HEK293T (cell line): ENCODE data around the gene MYO16.

Experiments
- BHLHE40 ChIP-seq: fragments of 450-650 bp; IDR thresholded peaks from 2 replicates; pipeline ENCODE4 v1.6.1; 2016; ENCODE audit warnings: mild to moderate bottlenecking, moderate library complexity, borderline replicate concordance
- ELF4 ChIP-seq: fragments of 450-650 bp; IDR thresholded peaks from 2 replicates; pipeline ENCODE4 v1.6.1; 2017; ENCODE audit warnings: antibody characterized with exemption
- FOXM1 ChIP-seq: fragments of 450-650 bp; IDR thresholded peaks from 2 replicates; pipeline ENCODE4 v1.6.1; 2017; ENCODE audit warnings: mild to moderate bottlenecking, borderline replicate concordance
- SP1 ChIP-seq: fragments of 450-650 bp; IDR thresholded peaks from 2 replicates; pipeline ENCODE4 v1.6.1; 2017
- ZNF384 ChIP-seq: fragments of 450-650 bp; IDR thresholded peaks from 2 replicates; pipeline ENCODE4 v1.6.1; 2016

DNA sequence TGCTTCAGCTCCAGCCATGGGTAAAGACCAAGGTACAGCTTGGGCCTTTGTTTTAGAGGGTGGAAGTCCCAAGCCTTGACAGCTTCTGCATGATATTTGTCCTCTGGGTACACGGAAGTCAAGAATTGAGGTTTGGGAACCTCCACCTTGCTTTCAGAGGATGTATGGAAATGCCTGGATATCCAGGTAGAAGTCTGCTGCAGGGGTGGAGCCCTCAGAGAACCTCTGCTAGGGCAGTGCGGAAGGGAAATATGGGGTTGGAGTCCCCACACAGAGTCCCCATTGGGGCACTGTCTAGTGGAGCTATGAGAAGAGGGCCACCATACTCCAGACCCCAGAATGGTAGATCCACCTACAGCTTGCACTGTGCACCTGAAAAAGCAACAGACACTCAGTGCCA, 23.0 kb upstream of the MYO16 start:
- TF ChIP-seq FOXM1 (no peak), BHLHE40 (no peak), ZNF384 (no peak), ELF4 (no peak), SP1 (no peak)
